T-helper 1 cell treated with Interleukin-12 subunit alpha and Interleukin-12 subunit beta and Interleukin-4 antibody, amounts not matched to agents 30 ng/mL and 1 ng/mL, for 36 hours (primary cell): ENCODE measurements around the gene C16orf86. TPM values are rescaled to one million over a fixed set of nuclear protein-coding genes. Genes with fewer than 3 reads are reported as not detected.

Experiments
- intact Hi-C: fragments of 100-400 bp; cut with micrococcal nuclease; formaldehyde crosslinking; loops from one replicate; pipeline ENCODE4 v1.15.1; 2024
- total RNA-seq: library from RNA; stranded (reverse); gene quantifications from 2 replicates; pipeline ENCODE4 v1.2.3, GENCODE V29; 2022

Gene C16orf86
- total RNA-seq, 1 donor from 2014 or later: 1.9 TPM

GRCh38 chr16:67653789-67654402 is 12.7 kb upstream of the C16orf86 start:
- intact Hi-C loops: no loop called here

GRCh38 chr16:67654403-67654911 is 12.2 kb upstream of the C16orf86 start:
- intact Hi-C loops: no loop called here

GRCh38 chr16:67655363-67655762 is 11.3 kb upstream of the C16orf86 start:
- intact Hi-C loops: no loop called here

- intact Hi-C loops: no loop called here
These were observed 10.1 kb upstream of the C16orf86 start for GRCh38 chr16:67656344-67657016.

- intact Hi-C loops: no loop called here
These were observed 9.5 kb upstream of the C16orf86 start for GRCh38 chr16:67657017-67657608.

GRCh38 chr16:67657751-67658518 is 8.7 kb upstream of the C16orf86 start:
- intact Hi-C loops: no loop called here

GRCh38 chr16:67658849-67659674 is 7.6 kb upstream of the C16orf86 start:
- intact Hi-C loops: no loop called here

GRCh38 chr16:67659675-67660563 is 6.7 kb upstream of the C16orf86 start, which contains the start of gene ACD:
ACD (minus strand) TSS chr16:67660260; CDS start chr16:67660220, 40 bp downstream.
- intact Hi-C loops: loop anchor here (1.0 to 5.0 kb wide), 13 partner anchors 8 to 577 kb away; partner anchors contain the start of genes ATP6V0D1, CARMIL2, CTCF and ESRP2

- intact Hi-C loops: loop anchor here (1.0 to 5.0 kb wide), 13 partner anchors 8 to 577 kb away; partner anchors contain the start of genes ATP6V0D1, CARMIL2, CTCF and ESRP2
These were observed 6.0 kb upstream of the C16orf86 start, which contains the start of gene PARD6A for GRCh38 chr16:67660564-67661028. PARD6A (plus strand) TSS chr16:67660960; CDS start chr16:67661039, 79 bp downstream.

- intact Hi-C loops: loop anchor here (2.0 to 5.0 kb wide), 2 partner anchors 424 to 576 kb away; partner anchors contain the start of genes ESRP2 and NFATC3
These were observed 5.4 kb upstream of the C16orf86 start for GRCh38 chr16:67661101-67661761.

GRCh38 chr16:67661886-67662652 is 4.5 kb upstream of the C16orf86 start:
- intact Hi-C loops: loop anchor here (2.0 to 5.0 kb wide), 2 partner anchors 423 to 575 kb away; partner anchors contain the start of genes ESRP2 and NFATC3

GRCh38 chr16:67662653-67663010 is 4.0 kb upstream of the C16orf86 start:
- intact Hi-C loops: loop anchor here (5.0 kb wide), 1 partner anchor 575 kb away; the partner anchor contains the start of gene ESRP2

- intact Hi-C loops: loop anchor here (5.0 kb wide), 1 partner anchor 574 kb away; the partner anchor contains the start of gene ESRP2
These were observed 3.3 kb upstream of the C16orf86 start for GRCh38 chr16:67663151-67663876.

GRCh38 chr16:67663877-67664222 is 2.8 kb upstream of the C16orf86 start:
- intact Hi-C loops: loop anchor here (5.0 kb wide), 1 partner anchor 573 kb away; the partner anchor contains the start of gene ESRP2

- intact Hi-C loops: loop anchor here (5.0 kb wide), 1 partner anchor 573 kb away; the partner anchor contains the start of gene ESRP2
These were observed 2.4 kb upstream of the C16orf86 start for GRCh38 chr16:67664258-67664657.

- intact Hi-C loops: loop anchor here (5.0 kb wide), 3 partner anchors 418 to 572 kb away; partner anchors contain the start of genes ESRP2, FHOD1, MATCAP1 and SLC9A5
These were observed 1.7 kb upstream of the C16orf86 start for GRCh38 chr16:67664871-67665270.
